Effector memory CD4-positive, alpha-beta T cell (primary cell): Measurements from ENCODE around the gene UCN.

Experiments
- DNase-seq, 3 donors: peaks; one replicate each; pipeline ENCODE4 v3.0.0-alpha.2; 2020
- H3K27ac ChIP-seq: 2 replicates; pipeline ENCODE4 v1.7.0; 2013; ENCODE audit warnings: mild to moderate bottlenecking, low read length, moderate library complexity; ENCODE audit not compliant: insufficient read depth, poor library complexity, severe bottlenecking
- H3K27me3 ChIP-seq: replicated peaks from 2 replicates; pipeline ENCODE4 v1.7.0; 2013; ENCODE audit warnings: mild to moderate bottlenecking, low read length; ENCODE audit not compliant: insufficient read depth, control insufficient read depth, poor library complexity, severe bottlenecking
- H3K36me3 ChIP-seq: 2 replicates; pipeline ENCODE4 v1.7.0; 2013; ENCODE audit warnings: mild to moderate bottlenecking, low read length, moderate library complexity; ENCODE audit not compliant: control insufficient read depth, insufficient read depth
- H3K4me1 ChIP-seq: 2 replicates; pipeline ENCODE4 v1.7.0; 2013; ENCODE audit warnings: low read length, mild to moderate bottlenecking; ENCODE audit not compliant: control insufficient read depth, insufficient read depth, poor library complexity, severe bottlenecking
- H3K4me3 ChIP-seq: 2 replicates; pipeline ENCODE4 v1.7.0; 2013; ENCODE audit warnings: low read length, low read depth, mild to moderate bottlenecking; ENCODE audit not compliant: insufficient read depth, poor library complexity, severe bottlenecking
- H3K9me3 ChIP-seq: 2 replicates; pipeline ENCODE4 v1.7.0; 2013; ENCODE audit warnings: mild to moderate bottlenecking, low read length, moderate library complexity; ENCODE audit not compliant: control insufficient read depth

Gene UCN

GRCh38 chr2:27262379-27263286 lies 45.6 kb downstream of the UCN start, which contains the start of gene SLC30A3:
Gene SLC30A3 (minus strand): TSS chr2:27263047. CDS start chr2:27262906, 141 bp downstream.
- no peaks in the 10 kb centered on the region for H3K36me3 ChIP-seq
- DNase-seq, result peak; percentile 50 to 63 (median 51)
- H3K4me1 ChIP-seq, result peaks cover 35% of the 10 kb centered on the region
- peak within 1 kb of the TSS; percentile 66 for H3K4me3 ChIP-seq
- no peak within 1 kb of the TSS for H3K27ac ChIP-seq
- H3K9me3 ChIP-seq, result no peaks in the 10 kb centered on the region
- H3K27me3 ChIP-seq, result peaks cover 41% of the 10 kb centered on the region

- Histone ChIP-seq H3K27ac (no peak overlapping the region), H3K36me3 (no peaks in the 10 kb centered on the region), H3K4me1 (peaks cover 35% of the 10 kb centered on the region), H3K27me3 (peaks cover 41% of the 10 kb centered on the region), H3K4me3 (peak overlapping the region; percentile 66), H3K9me3 (no peaks in the 10 kb centered on the region)
- DNase-seq, result no peak
These were observed 46.3 kb downstream of the UCN start for GRCh38 chr2:27261926-27262298.

GRCh38 chr2:27261241-27261925 lies 46.9 kb downstream of the UCN start:
- Histone ChIP-seq H3K4me3 (peak overlapping the region; percentile 66), H3K27me3 (peaks cover 41% of the 10 kb centered on the region)

GRCh38 chr2:27258051-27258450 lies 50.2 kb downstream of the UCN start:
- Histone ChIP-seq H3K4me3 (no peak overlapping the region), H3K9me3 (no peaks in the 10 kb centered on the region), H3K4me1 (peaks cover 16% of the 10 kb centered on the region), H3K27ac (no peak overlapping the region), H3K36me3 (no peaks in the 10 kb centered on the region), H3K27me3 (peaks cover 23% of the 10 kb centered on the region)
- DNase-seq, result no peak

More at GRCh38 chr2:27261241-27261925, 46.9 kb downstream of the UCN start:
- Histone ChIP-seq H3K9me3 (no peaks in the 10 kb centered on the region), H3K27ac (no peak overlapping the region), H3K36me3 (no peaks in the 10 kb centered on the region), H3K4me1 (peaks cover 35% of the 10 kb centered on the region)
- DNase-seq, result no peak
